GM12878 (cell line): ENCODE results near the gene IL1R2. TPM values are rescaled to one million over a fixed set of nuclear protein-coding genes. Genes with fewer than 3 reads are reported as not detected.

Source experiments
- ATAC-seq: fragments of 200-7000 bp; cut with Tn5 transposase; 3 replicates; pipeline ENCODE4 v1.9.1; 2020; ENCODE audit warnings: mild to moderate bottlenecking, moderate library complexity
- BruUV-seq: library from RNA; stranded (reverse); fragments of 400-500 nt; replicated peaks from 2 replicates; lab custom pipeline; 2021; lab: Mats Ljungman, UMichigan
- CTCF ChIA-PET: fragments of 300-600 bp; sonication (Branson Sonifier 250); formaldehyde crosslinking; extraction: SDS; loops from one replicate; lab custom pipeline; 2021; ENCODE audit warnings: inconsistent platforms; lab: Yijun Ruan, JAX
- POLR2A ChIA-PET: fragments of 350-600 bp; formaldehyde crosslinking; extraction: SDS; loops from one replicate; lab custom pipeline; 2021; ENCODE audit warnings: inconsistent platforms; lab: Charles Lee
- RAD21 ChIA-PET: fragments of 300-600 bp; sonication (Branson Sonifier 250); formaldehyde crosslinking; loops from one replicate; lab custom pipeline; 2023; ENCODE audit warnings: antibody characterized with exemption; ENCODE audit not compliant: unreplicated experiment; lab: Charles Lee
- SMC1A ChIA-PET: fragments of 300-600 bp; sonication (Branson Sonifier 250); formaldehyde crosslinking; loops from one replicate; lab custom pipeline; 2023; ENCODE audit not compliant: unreplicated experiment, uncharacterized antibody; lab: Charles Lee
- DNase-seq: peaks from one replicate; pipeline ENCODE4 v3.0.0-alpha.2; 2011; ENCODE audit warnings: low read depth, low spot score
- FAIRE-seq: peaks from 3 replicates; lab custom pipeline; 2011; peaks lifted over from hg19 to GRCh38; lab: Jason Lieb, UNC
- H2AFZ ChIP-seq: 2 replicates; pipeline ENCODE4 v1.6.0; 2011; ENCODE audit warnings: low read depth, low read length, control low read depth; ENCODE audit not compliant: control insufficient read depth
- H3K27ac ChIP-seq: 2 replicates; pipeline ENCODE4 v1.5.1; 2011; ENCODE audit warnings: control low read depth; ENCODE audit not compliant: control insufficient read depth, insufficient read depth
- H3K27me3 ChIP-seq, 2 experiments: replicated peaks in 1 of 2; 2 replicates each; pipeline versions ENCODE4 v1.6.0 to v1.6.1; 2011; ENCODE audit warnings: low read length in 1 of 2; ENCODE audit not compliant: control insufficient read depth in 2 of 2, insufficient read depth in 2 of 2
- H3K36me3 ChIP-seq, 2 experiments: 2 replicates each; pipeline ENCODE4 v1.5.1; 2011; ENCODE audit warnings: low read length in 1 of 2; ENCODE audit not compliant: control insufficient read depth in 2 of 2, insufficient read depth in 2 of 2
- H3K4me1 ChIP-seq: 2 replicates; pipeline ENCODE4 v1.6.1; 2011; ENCODE audit warnings: mild to moderate bottlenecking, low read length, moderate library complexity, mixed read lengths; ENCODE audit not compliant: control insufficient read depth, insufficient read depth
- H3K4me2 ChIP-seq: 2 replicates; pipeline ENCODE4 v1.6.0; 2011; ENCODE audit warnings: control low read depth; ENCODE audit not compliant: control insufficient read depth, insufficient read depth
- H3K4me3 ChIP-seq: fragments of 200-600 bp; sonication (generic); 2 replicates; pipeline ENCODE4 v1.5.1; 2016
- H3K79me2 ChIP-seq: 2 replicates; pipeline ENCODE4 v1.6.0; 2011; ENCODE audit warnings: low read length; ENCODE audit not compliant: control insufficient read depth, insufficient read depth
- H3K9ac ChIP-seq: 2 replicates; pipeline ENCODE4 v1.8.0; 2011; ENCODE audit warnings: low read length, control low read depth, mixed read lengths; ENCODE audit not compliant: control insufficient read depth, insufficient read depth
- H3K9me3 ChIP-seq: replicated peaks from 3 replicates; pipeline ENCODE4 v1.5.1; 2011; ENCODE audit warnings: mild to moderate bottlenecking, low read length; ENCODE audit not compliant: control insufficient read depth, insufficient read depth
- H4K20me1 ChIP-seq: 2 replicates; pipeline ENCODE4 v1.6.0; 2011; ENCODE audit not compliant: control insufficient read depth, insufficient read depth
- HDAC2 ChIP-seq: fragments of 200-600 bp; sonication (generic); IDR thresholded peaks from 2 replicates; pipeline ENCODE4 v1.6.1; 2017
- IKZF1 ChIP-seq: fragments of 450-650 bp; conservative IDR thresholded peaks from 2 replicates; pipeline ENCODE4 v1.6.1; 2017; ENCODE audit warnings: antibody characterized with exemption, mild to moderate bottlenecking
- MXI1 ChIP-seq: fragments of 150-350 bp; IDR thresholded peaks from 2 replicates; pipeline ENCODE4 v1.6.1; 2011; ENCODE audit warnings: low read depth, mild to moderate bottlenecking, inconsistent platforms, low read length, improper control_type of control experiment
- NFYA ChIP-seq: IDR thresholded peaks from 2 replicates; pipeline ENCODE4 v1.6.1; 2011; ENCODE audit warnings: low read depth, mild to moderate bottlenecking, low read length, improper control_type of control experiment, borderline replicate concordance
- SUPT20H ChIP-seq: IDR thresholded peaks from 2 replicates; pipeline ENCODE4 v1.6.1; 2011; ENCODE audit warnings: low read depth, mild to moderate bottlenecking, low read length, moderate library complexity, borderline replicate concordance; ENCODE audit not compliant: control insufficient read depth
- in situ Hi-C: fragments of 300-500 bp; cut with MboI; formaldehyde crosslinking; loops from 9 replicates; pipeline ENCODE4 v1.14.3; 2018; ENCODE audit warnings: mixed read lengths
- intact Hi-C: fragments of 100-400 bp; cut with micrococcal nuclease; formaldehyde crosslinking; loops from one replicate; pipeline ENCODE4 v1.14.2; 2022; ENCODE audit not compliant: unreplicated experiment
- polyA plus RNA-seq, 11 experiments: library from polyadenylated mRNA; depleted of rRNA in 4 of 11; unstranded in 6 of 11; stranded (reverse) in 5 of 11; fragments of >200 nt; fragmentation: Nextera tagmentation in 4 of 11; fragmentation: Illumina TruSeq in 1 of 11; extraction: Ambion mirVana in 4 of 11; extraction: Trizol in 1 of 11; gene quantifications; 1 replicate in 1 of 11; 2 replicates in 10 of 11; pipeline versions ENCODE4 v1.2.1 to v1.2.3, GENCODE V29; 2011 to 2016; ENCODE audit warnings: inconsistent platforms in 2 of 11, missing spikeins in 2 of 11, low read depth in 1 of 11
- total RNA-seq, 4 experiments: library from RNA; depleted of rRNA in 3 of 4; stranded (reverse); fragments of >200 nt in 3 of 4; fragmentation: Illumina TruSeq in 1 of 4; extraction: Trizol in 1 of 4; gene quantifications; 2 replicates each; pipeline versions ENCODE4 v1.2.1 to v1.2.3, GENCODE V29; 2013 to 2021
- TF ChIP-seq, protein P1 (sequence below): fragments of 450-650 bp; IDR thresholded peaks from 2 replicates; pipeline ENCODE4 v1.6.1; 2017; ENCODE audit warnings: low read depth, mild to moderate bottlenecking, moderate library complexity
- TF ChIP-seq, protein P2 (sequence below): fragments of 150-350 bp; IDR thresholded peaks from 2 replicates; pipeline ENCODE4 v1.6.1; 2014; ENCODE audit warnings: mild to moderate bottlenecking, low read depth, low read length
- TF ChIP-seq, protein P3 (sequence below): IDR thresholded peaks from 2 replicates; pipeline ENCODE4 v1.6.1; 2012; ENCODE audit warnings: low read depth, low read length, improper control_type of control experiment

IL1R2 gene
- total and polyA plus RNA-seq, 10 of the 15 experiments (the other 5 are each of a cell fraction or from before 2014, with no cell fraction given), result 0.44 to 6.4 (median 0.62) TPM

DNA sequence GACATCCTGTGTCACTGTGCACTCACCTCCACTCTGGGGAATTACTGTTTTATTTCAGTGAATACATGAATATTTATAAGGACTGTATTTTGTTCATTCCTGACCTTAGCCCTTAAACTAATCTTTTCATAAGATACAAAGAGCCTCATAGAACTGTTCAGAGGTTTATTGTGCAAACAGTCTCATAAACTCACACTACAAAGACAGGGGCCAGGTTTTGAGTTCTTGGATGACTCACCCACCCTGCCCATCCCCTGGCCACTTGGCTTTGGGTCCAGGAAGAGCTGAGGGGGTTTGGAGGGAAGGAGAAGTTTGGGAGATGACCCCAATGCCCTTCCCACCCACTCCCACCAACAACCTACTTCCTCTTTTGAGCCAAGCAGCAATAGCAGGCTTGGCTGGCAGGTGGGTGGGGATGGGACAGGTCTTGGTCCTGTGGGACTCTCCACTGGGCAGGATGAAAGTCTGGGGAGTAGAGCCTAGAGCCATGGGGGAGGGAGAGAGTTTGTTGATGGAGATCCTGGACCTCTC is 43.1 kb upstream of the IL1R2 start:
- TF ChIP-seq, protein P1, sequence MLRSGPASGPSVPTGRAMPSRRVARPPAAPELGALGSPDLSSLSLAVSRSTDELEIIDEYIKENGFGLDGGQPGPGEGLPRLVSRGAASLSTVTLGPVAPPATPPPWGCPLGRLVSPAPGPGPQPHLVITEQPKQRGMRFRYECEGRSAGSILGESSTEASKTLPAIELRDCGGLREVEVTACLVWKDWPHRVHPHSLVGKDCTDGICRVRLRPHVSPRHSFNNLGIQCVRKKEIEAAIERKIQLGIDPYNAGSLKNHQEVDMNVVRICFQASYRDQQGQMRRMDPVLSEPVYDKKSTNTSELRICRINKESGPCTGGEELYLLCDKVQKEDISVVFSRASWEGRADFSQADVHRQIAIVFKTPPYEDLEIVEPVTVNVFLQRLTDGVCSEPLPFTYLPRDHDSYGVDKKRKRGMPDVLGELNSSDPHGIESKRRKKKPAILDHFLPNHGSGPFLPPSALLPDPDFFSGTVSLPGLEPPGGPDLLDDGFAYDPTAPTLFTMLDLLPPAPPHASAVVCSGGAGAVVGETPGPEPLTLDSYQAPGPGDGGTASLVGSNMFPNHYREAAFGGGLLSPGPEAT, result no peak
- TF ChIP-seq NFYA (no peak), IKZF1 (no peak), MXI1 (no peak), SUPT20H (no peak), HDAC2 (no peak)
- TF ChIP-seq, protein P2, sequence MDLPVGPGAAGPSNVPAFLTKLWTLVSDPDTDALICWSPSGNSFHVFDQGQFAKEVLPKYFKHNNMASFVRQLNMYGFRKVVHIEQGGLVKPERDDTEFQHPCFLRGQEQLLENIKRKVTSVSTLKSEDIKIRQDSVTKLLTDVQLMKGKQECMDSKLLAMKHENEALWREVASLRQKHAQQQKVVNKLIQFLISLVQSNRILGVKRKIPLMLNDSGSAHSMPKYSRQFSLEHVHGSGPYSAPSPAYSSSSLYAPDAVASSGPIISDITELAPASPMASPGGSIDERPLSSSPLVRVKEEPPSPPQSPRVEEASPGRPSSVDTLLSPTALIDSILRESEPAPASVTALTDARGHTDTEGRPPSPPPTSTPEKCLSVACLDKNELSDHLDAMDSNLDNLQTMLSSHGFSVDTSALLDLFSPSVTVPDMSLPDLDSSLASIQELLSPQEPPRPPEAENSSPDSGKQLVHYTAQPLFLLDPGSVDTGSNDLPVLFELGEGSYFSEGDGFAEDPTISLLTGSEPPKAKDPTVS, result no peak
- TF ChIP-seq, protein P3, sequence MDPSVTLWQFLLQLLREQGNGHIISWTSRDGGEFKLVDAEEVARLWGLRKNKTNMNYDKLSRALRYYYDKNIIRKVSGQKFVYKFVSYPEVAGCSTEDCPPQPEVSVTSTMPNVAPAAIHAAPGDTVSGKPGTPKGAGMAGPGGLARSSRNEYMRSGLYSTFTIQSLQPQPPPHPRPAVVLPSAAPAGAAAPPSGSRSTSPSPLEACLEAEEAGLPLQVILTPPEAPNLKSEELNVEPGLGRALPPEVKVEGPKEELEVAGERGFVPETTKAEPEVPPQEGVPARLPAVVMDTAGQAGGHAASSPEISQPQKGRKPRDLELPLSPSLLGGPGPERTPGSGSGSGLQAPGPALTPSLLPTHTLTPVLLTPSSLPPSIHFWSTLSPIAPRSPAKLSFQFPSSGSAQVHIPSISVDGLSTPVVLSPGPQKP, result no peak
- no peaks in the 10 kb centered on the region for H4K20me1 ChIP-seq
- ATAC-seq, result no peak
- no peak overlapping the region for H2AFZ ChIP-seq
- DNase-seq, result no peak
- no peaks in the 10 kb centered on the region; the same call in 2 of the 3 replicates for H3K9me3 ChIP-seq
- H3K4me2 ChIP-seq, result no peak overlapping the region
- H3K27ac ChIP-seq, result no peak overlapping the region
- H3K27me3 ChIP-seq, result no peaks in the 10 kb centered on the region
- RAD21 ChIA-PET, result no interaction called here
- H3K79me2 ChIP-seq, result no peaks in the 10 kb centered on the region
- H3K4me1 ChIP-seq, result no peaks in the 10 kb centered on the region
- H3K36me3 ChIP-seq, result no peaks in the 10 kb centered on the region
- no peak overlapping the region for H3K9ac ChIP-seq
- intact Hi-C loops (no loop called here), in situ Hi-C loops (no loop called here)
- no TSS peak for BruUV-seq
- POLR2A ChIA-PET, result no interaction called here
- H3K4me3 ChIP-seq, result no peak overlapping the region
- no peak for FAIRE-seq
- CTCF ChIA-PET, result interaction anchor here (0.6 kb wide), 1 partner anchor 75 kb away, joined by 4 read pairs; no protein-coding TSS in a partner anchor
- SMC1A ChIA-PET, result no interaction called here
